Peyer's patch (tissue), 4 donors: Measurements from ENCODE around the gene ZNF418.

ENCODE experiments used
- POLR2A ChIP-seq, 2 donors: fragments of 450-650 bp; IDR thresholded peaks; one replicate each; pipeline ENCODE4 v1.5.1; 2017; ENCODE audit warnings: antibody characterized with exemption in 2 of 2, mild to moderate bottlenecking in 2 of 2, moderate library complexity in 2 of 2
- TF ChIP-seq, protein P1 (sequence below), 6 experiments: fragments of 450-650 bp in 4 of 6; fragments of 200-600 bp in 2 of 6; sonication (generic) in 1 of 6; IDR thresholded peaks; one replicate each; pipeline ENCODE4 v1.5.1; 2017 to 2019; ENCODE audit warnings: antibody characterized with exemption in 6 of 6, mild to moderate bottlenecking in 3 of 6, moderate library complexity in 1 of 6

DNA sequence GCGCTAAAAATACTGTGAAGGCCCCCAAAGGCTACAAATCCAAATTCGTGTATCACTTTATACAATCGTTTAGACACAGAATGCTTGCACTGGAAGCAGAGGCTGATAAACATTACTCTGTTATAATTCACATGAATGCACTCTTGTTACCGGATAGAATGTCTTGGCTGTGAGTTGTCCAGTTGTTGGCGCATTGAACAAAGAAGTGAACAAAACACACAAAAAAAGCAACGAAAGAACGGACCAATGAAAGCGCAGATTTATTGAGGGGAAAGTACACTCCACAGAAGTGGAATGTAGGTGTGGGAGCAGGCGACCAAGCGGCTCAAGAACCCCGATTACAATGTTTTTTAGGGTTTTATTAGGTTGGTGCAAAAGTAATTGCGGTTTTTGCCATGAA, 529 bp upstream of the ZNF418 start:
- TF ChIP-seq, protein P1, sequence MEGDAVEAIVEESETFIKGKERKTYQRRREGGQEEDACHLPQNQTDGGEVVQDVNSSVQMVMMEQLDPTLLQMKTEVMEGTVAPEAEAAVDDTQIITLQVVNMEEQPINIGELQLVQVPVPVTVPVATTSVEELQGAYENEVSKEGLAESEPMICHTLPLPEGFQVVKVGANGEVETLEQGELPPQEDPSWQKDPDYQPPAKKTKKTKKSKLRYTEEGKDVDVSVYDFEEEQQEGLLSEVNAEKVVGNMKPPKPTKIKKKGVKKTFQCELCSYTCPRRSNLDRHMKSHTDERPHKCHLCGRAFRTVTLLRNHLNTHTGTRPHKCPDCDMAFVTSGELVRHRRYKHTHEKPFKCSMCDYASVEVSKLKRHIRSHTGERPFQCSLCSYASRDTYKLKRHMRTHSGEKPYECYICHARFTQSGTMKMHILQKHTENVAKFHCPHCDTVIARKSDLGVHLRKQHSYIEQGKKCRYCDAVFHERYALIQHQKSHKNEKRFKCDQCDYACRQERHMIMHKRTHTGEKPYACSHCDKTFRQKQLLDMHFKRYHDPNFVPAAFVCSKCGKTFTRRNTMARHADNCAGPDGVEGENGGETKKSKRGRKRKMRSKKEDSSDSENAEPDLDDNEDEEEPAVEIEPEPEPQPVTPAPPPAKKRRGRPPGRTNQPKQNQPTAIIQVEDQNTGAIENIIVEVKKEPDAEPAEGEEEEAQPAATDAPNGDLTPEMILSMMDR (IDR thresholded peaks at IDR 0.05) = no peak
- no peak for TF ChIP-seq POLR2A (IDR thresholded peaks at IDR 0.05)
